H9 (cell line): ENCODE results near the gene EFNB2. TPM values are rescaled to one million over a fixed set of nuclear protein-coding genes. Genes with fewer than 3 reads are reported as not detected.

ENCODE experiments used
- DNase-seq: peaks from one replicate; pipeline ENCODE4 v3.0.0-alpha.2; 2017
- H2AFZ ChIP-seq: one replicate; pipeline ENCODE4 v1.6.1; 2013; ENCODE audit warnings: mild to moderate bottlenecking, low read length, control low read depth, moderate library complexity
- H2AK5ac ChIP-seq: 2 replicates; pipeline ENCODE4 v1.6.1; 2013; ENCODE audit warnings: low read length, control low read depth, mixed read lengths; ENCODE audit not compliant: insufficient read length
- H2BK120ac ChIP-seq: one replicate; pipeline ENCODE4 v1.6.1; 2013; ENCODE audit warnings: low read depth, mild to moderate bottlenecking, low read length, control low read depth, inconsistent platforms; ENCODE audit not compliant: poor library complexity, severe bottlenecking
- H2BK12ac ChIP-seq: 2 replicates; pipeline ENCODE4 v1.6.1; 2013; ENCODE audit warnings: low read length, control low read depth, mixed read lengths, low read depth; ENCODE audit not compliant: insufficient read length
- H2BK15ac ChIP-seq: 2 replicates; pipeline ENCODE4 v1.6.1; 2013; ENCODE audit warnings: low read depth, low read length, control low read depth
- H2BK20ac ChIP-seq: one replicate; pipeline ENCODE4 v1.6.1; 2013; ENCODE audit warnings: low read depth, mild to moderate bottlenecking, low read length, control low read depth, inconsistent platforms; ENCODE audit not compliant: poor library complexity, severe bottlenecking
- H2BK5ac ChIP-seq: 2 replicates; pipeline ENCODE4 v1.6.1; 2013; ENCODE audit warnings: low read length, control low read depth, mixed read lengths; ENCODE audit not compliant: insufficient read length
- H3K14ac ChIP-seq: 2 replicates; pipeline ENCODE4 v1.6.1; 2013; ENCODE audit warnings: low read length, control low read depth; ENCODE audit not compliant: insufficient read depth
- H3K18ac ChIP-seq: 2 replicates; pipeline ENCODE4 v1.6.1; 2013; ENCODE audit warnings: low read depth, mild to moderate bottlenecking, mixed read lengths, low read length, control low read depth; ENCODE audit not compliant: insufficient read length
- H3K23ac ChIP-seq: 2 replicates; pipeline ENCODE4 v1.6.1; 2013; ENCODE audit warnings: low read length, control low read depth, mixed read lengths, low read depth; ENCODE audit not compliant: insufficient read length
- H3K23me2 ChIP-seq: 2 replicates; pipeline ENCODE4 v1.6.1; 2013; ENCODE audit warnings: low read depth, mild to moderate bottlenecking, mixed read lengths, low read length, control low read depth; ENCODE audit not compliant: insufficient read length, poor library complexity, severe bottlenecking
- H3K27ac ChIP-seq: 2 replicates; pipeline ENCODE4 v1.5.1; 2013; ENCODE audit warnings: low read length, control low read depth, mixed read lengths, low read depth; ENCODE audit not compliant: insufficient read length
- H3K27me3 ChIP-seq: 2 replicates; pipeline ENCODE4 v1.6.1; 2013; ENCODE audit warnings: low read length, control low read depth, inconsistent platforms; ENCODE audit not compliant: insufficient read depth
- H3K4ac ChIP-seq: 2 replicates; pipeline ENCODE4 v1.6.1; 2013; ENCODE audit warnings: low read depth, mild to moderate bottlenecking, control low read depth, inconsistent platforms, low read length, moderate library complexity
- H3K4me1 ChIP-seq: 2 replicates; pipeline ENCODE4 v1.6.1; 2013; ENCODE audit warnings: low read length, control low read depth, inconsistent platforms; ENCODE audit not compliant: insufficient read depth
- H3K4me2 ChIP-seq: 2 replicates; pipeline ENCODE4 v1.6.1; 2013; ENCODE audit warnings: low read length, control low read depth, mixed read lengths; ENCODE audit not compliant: insufficient read length, insufficient read depth
- H3K56ac ChIP-seq: 2 replicates; pipeline ENCODE4 v1.6.1; 2013; ENCODE audit warnings: low read depth, mild to moderate bottlenecking, mixed read lengths, low read length, control low read depth; ENCODE audit not compliant: insufficient read length
- H3K79me1 ChIP-seq: 2 replicates; pipeline ENCODE4 v1.6.1; 2013; ENCODE audit warnings: low read depth, mild to moderate bottlenecking, moderate library complexity, low read length, control low read depth, inconsistent platforms; ENCODE audit not compliant: insufficient read depth, poor library complexity, severe bottlenecking
- H3K79me2 ChIP-seq: 2 replicates; pipeline ENCODE4 v1.6.1; 2013; ENCODE audit warnings: low read length, control low read depth, inconsistent platforms; ENCODE audit not compliant: insufficient read depth
- H3K9ac ChIP-seq: 2 replicates; pipeline ENCODE4 v1.6.1; 2013; ENCODE audit warnings: low read length, control low read depth, mixed read lengths; ENCODE audit not compliant: insufficient read length; ENCODE audit errors: extremely low read depth
- H3K9me3 ChIP-seq: one replicate; pipeline ENCODE4 v1.6.1; 2013; ENCODE audit warnings: low read depth, low read length, inconsistent platforms; ENCODE audit not compliant: control insufficient read depth
- H3T11ph ChIP-seq: one replicate; pipeline ENCODE4 v1.6.1; 2013; ENCODE audit warnings: mild to moderate bottlenecking, low read length, control low read depth, inconsistent platforms
- H4K20me1 ChIP-seq: one replicate; pipeline ENCODE4 v1.6.1; 2013; ENCODE audit not compliant: control insufficient read depth, insufficient read length, insufficient read depth
- H4K5ac ChIP-seq: 2 replicates; pipeline ENCODE4 v1.6.1; 2013; ENCODE audit warnings: low read depth, mild to moderate bottlenecking, mixed read lengths, low read length, control low read depth; ENCODE audit not compliant: insufficient read length
- H4K8ac ChIP-seq: replicated peaks from 2 replicates; pipeline ENCODE4 v1.6.1; 2013; ENCODE audit warnings: low read length, control low read depth, mixed read lengths, low read depth; ENCODE audit not compliant: insufficient read length
- H4K91ac ChIP-seq: 2 replicates; pipeline ENCODE4 v1.6.1; 2013; ENCODE audit warnings: low read depth, mild to moderate bottlenecking, moderate library complexity, mixed read lengths, low read length, control low read depth; ENCODE audit not compliant: insufficient read length
- H3K27ac Mint-ChIP-seq, 3 experiments: 2 replicates in 2 of 3; 3 replicates in 1 of 3; pipeline ENCODE4 v1.8.0; 2020 to 2021; ENCODE audit warnings: mixed read lengths in 3 of 3, mild to moderate bottlenecking in 1 of 3, moderate library complexity in 1 of 3
- H3K27me3 Mint-ChIP-seq: 2 replicates; pipeline ENCODE4 v1.8.0; 2021; ENCODE audit warnings: low read depth, mild to moderate bottlenecking, moderate library complexity, mixed read lengths
- H3K36me3 Mint-ChIP-seq, 3 experiments: 2 replicates in 2 of 3; 3 replicates in 1 of 3; pipeline ENCODE4 v1.8.0; 2020 to 2021; ENCODE audit warnings: low read depth in 3 of 3, mixed read lengths in 3 of 3; ENCODE audit not compliant: insufficient read depth in 1 of 3
- H3K4me1 Mint-ChIP-seq, 2 experiments: 2 replicates each; pipeline ENCODE4 v1.8.0; 2020; ENCODE audit warnings: mixed read lengths in 2 of 2
- H3K4me3 Mint-ChIP-seq, 2 experiments: 2 replicates in 1 of 2; 3 replicates in 1 of 2; pipeline ENCODE4 v1.8.0; 2020 to 2021; ENCODE audit warnings: mild to moderate bottlenecking in 2 of 2, mixed read lengths in 2 of 2, moderate library complexity in 1 of 2
- H3K9me3 Mint-ChIP-seq, 2 experiments: 2 replicates in 1 of 2; 3 replicates in 1 of 2; pipeline ENCODE4 v1.8.0; 2020; ENCODE audit warnings: mild to moderate bottlenecking in 2 of 2, mixed read lengths in 2 of 2, moderate library complexity in 1 of 2
- WGBS: extraction: QIAGEN DNeasy Blood & Tissue Kit; methylation state at CpG from one replicate; pipeline ENCODE4 v1.1.7; 2013; ENCODE audit warnings: missing lambda C conversion rate, low lambda C conversion rate, mixed read lengths; ENCODE audit not compliant: insufficient read length; ENCODE audit errors: extremely low coverage; 5-methylcytosine and 5-hydroxymethylcytosine counted together
- total RNA-seq: library from RNA; stranded (reverse); gene quantifications from 2 replicates; pipeline ENCODE4 v1.2.1, GENCODE V29; 2021
- TF ChIP-seq, protein P1 (sequence below): fragments of 200-600 bp; sonication (generic); conservative IDR thresholded peaks from 3 replicates; pipeline ENCODE4 v1.8.0; 2021; ENCODE audit warnings: antibody characterized with exemption, mild to moderate bottlenecking

EFNB2 gene
- total RNA-seq, 1 experiment from 2014 or later, result 12.7 TPM

DNA sequence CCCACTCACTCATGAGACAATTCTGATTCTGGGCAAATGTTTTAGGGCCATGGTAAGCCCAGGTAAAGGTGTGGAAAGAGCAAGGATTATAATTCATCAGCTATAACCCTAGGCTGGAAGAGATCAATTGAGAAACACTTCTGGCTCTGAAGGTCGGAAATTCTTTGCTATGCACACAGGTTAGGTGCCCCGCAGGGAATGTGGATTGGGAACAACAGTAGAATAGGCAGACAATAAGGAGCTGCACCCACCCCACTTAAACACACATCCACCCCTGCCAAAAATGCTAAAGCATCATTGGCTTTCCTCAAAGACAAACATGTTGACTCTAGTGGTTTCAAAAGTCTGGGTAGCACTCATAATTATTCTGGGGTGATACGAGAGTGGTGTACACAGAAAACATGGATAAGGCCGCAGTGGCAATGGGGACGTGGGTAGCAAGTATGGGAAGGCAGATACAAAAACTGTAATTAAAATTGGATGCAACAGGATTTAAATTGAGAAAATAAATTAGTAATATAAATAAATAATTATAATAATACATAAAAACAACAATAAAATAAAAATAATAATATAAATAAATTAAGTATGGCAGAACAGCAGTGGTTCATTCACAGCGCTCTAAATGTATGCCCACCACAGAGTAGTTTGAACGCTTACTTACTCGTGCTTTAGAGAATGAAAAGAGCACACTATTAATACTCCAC, 8.6 kb downstream of the EFNB2 start:
- Histone ChIP-seq H2BK20ac (no peak overlapping the region), H3K79me1 (no peaks in the 10 kb centered on the region), H2AFZ (no peak overlapping the region), H3K9me3 (no peaks in the 10 kb centered on the region), H2AK5ac (no peak overlapping the region), H3K4ac (no peak overlapping the region), H3K23ac (no peak overlapping the region), H3K9ac (no peak overlapping the region), H2BK5ac (no peak overlapping the region), H2BK120ac (no peak overlapping the region), H3K79me2 (peaks cover 10% of the 10 kb centered on the region; the same call in 1 of the 2 replicates), H2BK12ac (no peak overlapping the region), H3K23me2 (no peaks in the 10 kb centered on the region), H3K27me3 (no peaks in the 10 kb centered on the region), H4K91ac (no peak overlapping the region), H3K27ac (no peak overlapping the region), H3T11ph (no peak overlapping the region), H4K20me1 (no peaks in the 10 kb centered on the region), H4K8ac (no peak overlapping the region), H3K14ac (no peak overlapping the region), H3K4me2 (peak overlapping the region; percentile 11), H4K5ac (no peak overlapping the region), H2BK15ac (no peak overlapping the region), H3K56ac (no peak overlapping the region), H3K18ac (no peak overlapping the region), H3K4me1 (peaks cover 38% of the 10 kb centered on the region)
- no CpG with 5 or more reads among the region's 8 CpGs for WGBS
- H3K27me3 Mint-ChIP-seq, result peaks cover 19% of the 10 kb centered on the region
- peaks cover 85 to 86% of the 10 kb centered on the region in 2 experiments for H3K4me1 Mint-ChIP-seq
- H3K36me3 Mint-ChIP-seq, result no peaks in the 10 kb centered on the region
- H3K4me3 Mint-ChIP-seq, result peak overlapping the region in 1 of 2 experiments; percentile 43; a peak in 2 of 5 replicates
- TF ChIP-seq, protein P1, sequence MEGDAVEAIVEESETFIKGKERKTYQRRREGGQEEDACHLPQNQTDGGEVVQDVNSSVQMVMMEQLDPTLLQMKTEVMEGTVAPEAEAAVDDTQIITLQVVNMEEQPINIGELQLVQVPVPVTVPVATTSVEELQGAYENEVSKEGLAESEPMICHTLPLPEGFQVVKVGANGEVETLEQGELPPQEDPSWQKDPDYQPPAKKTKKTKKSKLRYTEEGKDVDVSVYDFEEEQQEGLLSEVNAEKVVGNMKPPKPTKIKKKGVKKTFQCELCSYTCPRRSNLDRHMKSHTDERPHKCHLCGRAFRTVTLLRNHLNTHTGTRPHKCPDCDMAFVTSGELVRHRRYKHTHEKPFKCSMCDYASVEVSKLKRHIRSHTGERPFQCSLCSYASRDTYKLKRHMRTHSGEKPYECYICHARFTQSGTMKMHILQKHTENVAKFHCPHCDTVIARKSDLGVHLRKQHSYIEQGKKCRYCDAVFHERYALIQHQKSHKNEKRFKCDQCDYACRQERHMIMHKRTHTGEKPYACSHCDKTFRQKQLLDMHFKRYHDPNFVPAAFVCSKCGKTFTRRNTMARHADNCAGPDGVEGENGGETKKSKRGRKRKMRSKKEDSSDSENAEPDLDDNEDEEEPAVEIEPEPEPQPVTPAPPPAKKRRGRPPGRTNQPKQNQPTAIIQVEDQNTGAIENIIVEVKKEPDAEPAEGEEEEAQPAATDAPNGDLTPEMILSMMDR, result no peak
- no peaks in the 10 kb centered on the region for H3K9me3 Mint-ChIP-seq
- peak; percentile 65 for DNase-seq
- peak overlapping the region in 1 of 3 experiments; percentile 28; a peak in 2 of 7 replicates for H3K27ac Mint-ChIP-seq
